ENCODE data around the gene GNAL. TPM values are rescaled to one million over a fixed set of nuclear protein-coding genes. Genes with fewer than 3 reads are reported as not detected.

GNAL gene
- total RNA-seq, 2 donors from 2014 or later: 0.10 to 0.37 TPM

- ATAC-seq: no peak
- H3K9me3 ChIP-seq (ENCODE audit: control insufficient read depth, low read length, poor library complexity, severe bottlenecking): no peaks in the 10 kb centered on the region
- Mint-ChIP-seq H3K4me1 (no peaks in the 10 kb centered on the region), H3K27me3 (peaks cover 23% of the 10 kb centered on the region), H3K27ac (no peak overlapping the region), H3K36me3 (ENCODE audit: low read depth) (peaks cover 2% of the 10 kb centered on the region), H3K4me3 (no peak overlapping the region)
- no peak for DNase-seq
Measured at GRCh38 chr18:11923450-11923849, 234.4 kb downstream of the GNAL start.

- H3K4me3 Mint-ChIP-seq: no peak overlapping the region
- peaks cover 2% of the 10 kb centered on the region for H3K36me3 Mint-ChIP-seq (ENCODE audit: low read depth)
- no peaks in the 10 kb centered on the region for H3K9me3 ChIP-seq (ENCODE audit: control insufficient read depth, low read length, poor library complexity, severe bottlenecking)
- DNase-seq (no peak), ATAC-seq (no peak)
- peaks cover 23% of the 10 kb centered on the region for H3K27me3 Mint-ChIP-seq
- H3K27ac Mint-ChIP-seq: no peak overlapping the region
- H3K4me1 Mint-ChIP-seq: no peaks in the 10 kb centered on the region
Measured at GRCh38 chr18:11925800-11926481, 236.9 kb downstream of the GNAL start.

- H3K9me3 ChIP-seq (ENCODE audit: control insufficient read depth, low read length, poor library complexity, severe bottlenecking): no peaks in the 10 kb centered on the region
- DNase-seq (no peak), ATAC-seq (no peak)
- Mint-ChIP-seq H3K27ac (no peak overlapping the region), H3K4me1 (no peaks in the 10 kb centered on the region), H3K4me3 (no peak overlapping the region), H3K36me3 (ENCODE audit: low read depth) (peaks cover 2% of the 10 kb centered on the region), H3K27me3 (peaks cover 23% of the 10 kb centered on the region)
Measured at GRCh38 chr18:11927497-11927896, 238.4 kb downstream of the GNAL start.

GRCh38 chr18:11932393-11932792, 243.3 kb downstream of the GNAL start:
- no peaks in the 10 kb centered on the region for H3K36me3 Mint-ChIP-seq (ENCODE audit: low read depth)

More at GRCh38 chr18:11932393-11932792, 243.3 kb downstream of the GNAL start:
- DNase-seq (no peak), ATAC-seq (no peak)
- no peak overlapping the region for H3K27ac Mint-ChIP-seq
- no peaks in the 10 kb centered on the region for H3K27me3 Mint-ChIP-seq
- H3K9me3 ChIP-seq (ENCODE audit: control insufficient read depth, low read length, poor library complexity, severe bottlenecking): no peaks in the 10 kb centered on the region
- H3K4me1 Mint-ChIP-seq: no peaks in the 10 kb centered on the region
- H3K4me3 Mint-ChIP-seq: no peak overlapping the region

Other genes starting within 250 kb of the GNAL start
- not detected for gene SLC35G4, start 79.7 kb upstream of the GNAL start, total RNA-seq
- gene CHMP1B, start 162.1 kb downstream of the GNAL start, total RNA-seq: 10 to 100 TPM; 81.4 to 98.5 TPM
- 10 to 100 TPM; 72.9 to 79.3 TPM for gene MPPE1, start 219.1 kb downstream of the GNAL start, total RNA-seq

All from T-helper 17 cell (primary cell).